OCI-LY1 (cell line): Measurements from ENCODE around the gene RSPH1.

Source experiments
- H2AFZ ChIP-seq: fragments of 200-600 bp; sonication (generic), shearing (Covaris generic); 2 replicates; pipeline ENCODE4 v1.6.0; 2014; ENCODE audit warnings: antibody characterized with exemption, mild to moderate bottlenecking, low read length
- H3F3A ChIP-seq: fragments of 200-600 bp; sonication (generic), shearing (Covaris generic); 2 replicates; pipeline ENCODE4 v1.6.0; 2014; ENCODE audit warnings: mild to moderate bottlenecking, antibody characterized with exemption, low read length, moderate library complexity; ENCODE audit not compliant: insufficient read depth
- H3K27ac ChIP-seq: fragments of 200-600 bp; sonication (generic); 2 replicates; pipeline ENCODE4 v1.5.1; 2014; ENCODE audit warnings: low read length, mixed run types, mild to moderate bottlenecking, low read depth; ENCODE audit not compliant: poor library complexity, severe bottlenecking
- H3K27me3 ChIP-seq: fragments of 200-600 bp; sonication (generic); 2 replicates; pipeline ENCODE4 v1.6.0; 2014; ENCODE audit warnings: antibody characterized with exemption, mild to moderate bottlenecking, low read length, moderate library complexity; ENCODE audit not compliant: insufficient read depth
- H3K36me3 ChIP-seq: fragments of 200-600 bp; sonication (generic); 2 replicates; pipeline ENCODE4 v1.6.1; 2014; ENCODE audit warnings: mild to moderate bottlenecking, antibody characterized with exemption, low read length, moderate library complexity, mixed read lengths; ENCODE audit not compliant: insufficient read depth
- H3K4me1 ChIP-seq: fragments of 200-600 bp; sonication (generic); 2 replicates; pipeline ENCODE4 v1.5.1; 2014; ENCODE audit warnings: mild to moderate bottlenecking, low read length, moderate library complexity; ENCODE audit not compliant: insufficient read depth, severe bottlenecking
- H3K4me2 ChIP-seq: fragments of 200-600 bp; sonication (generic), shearing (Covaris generic); 2 replicates; pipeline ENCODE4 v1.6.1; 2014; ENCODE audit warnings: low read length
- H3K4me3 ChIP-seq: fragments of 200-600 bp; sonication (generic); 2 replicates; pipeline ENCODE4 v1.5.1; 2014; ENCODE audit warnings: low read length, low read depth, mild to moderate bottlenecking, mixed read lengths; ENCODE audit not compliant: poor library complexity, severe bottlenecking
- H3K79me2 ChIP-seq: fragments of 200-600 bp; shearing (Covaris generic); 2 replicates; pipeline ENCODE4 v1.6.1; 2016; ENCODE audit warnings: mixed run types, low read length, mixed read lengths; ENCODE audit not compliant: insufficient read depth
- H3K9ac ChIP-seq: fragments of 200-600 bp; sonication (generic), shearing (Covaris generic); 2 replicates; pipeline ENCODE4 v1.6.1; 2014; ENCODE audit warnings: mild to moderate bottlenecking, low read length, mixed read lengths
- H3K9me2 ChIP-seq: fragments of 200-600 bp; sonication (generic), shearing (Covaris generic); 2 replicates; pipeline ENCODE4 v1.6.1; 2014; ENCODE audit warnings: low read depth, mild to moderate bottlenecking, low read length, mixed read lengths
- H3K9me3 ChIP-seq: fragments of 200-600 bp; shearing (Covaris generic); 2 replicates; pipeline ENCODE4 v1.6.1; 2014; ENCODE audit warnings: low read length, mixed read lengths
- H4K20me1 ChIP-seq: fragments of 200-600 bp; sonication (generic), shearing (Covaris generic); 2 replicates; pipeline ENCODE4 v1.6.0; 2016; ENCODE audit warnings: mild to moderate bottlenecking, low read length; ENCODE audit not compliant: insufficient read depth
- CTCF ChIP-seq: fragments of 200-600 bp; sonication (generic), shearing (Covaris generic); IDR thresholded peaks from 2 replicates; pipeline ENCODE4 v1.5.1; 2017; ENCODE audit warnings: mild to moderate bottlenecking, antibody characterized with exemption, low read length, moderate library complexity, mixed read lengths
- EZH2 ChIP-seq: fragments of 200-600 bp; sonication (generic), shearing (Covaris generic); IDR thresholded peaks from 2 replicates; pipeline ENCODE4 v1.8.0; 2017; ENCODE audit warnings: borderline replicate concordance, mixed run types, mild to moderate bottlenecking, antibody characterized with exemption, low read length, moderate library complexity, mixed read lengths

The RSPH1 gene

GRCh38 chr21:42431196-42431595 lies 64.8 kb downstream of the RSPH1 start:
- Histone ChIP-seq H3K79me2 (no peaks in the 10 kb centered on the region), H3K4me3 (no peak overlapping the region), H3F3A (no peaks in the 10 kb centered on the region), H3K9me3 (peaks cover 7% of the 10 kb centered on the region), H4K20me1 (no peaks in the 10 kb centered on the region), H3K4me2 (no peak overlapping the region), H3K27me3 (peaks cover 17% of the 10 kb centered on the region; the same call in 1 of the 2 replicates), H2AFZ (no peak overlapping the region), H3K9me2 (no peaks in the 10 kb centered on the region), H3K27ac (no peak overlapping the region), H3K36me3 (no peaks in the 10 kb centered on the region), H3K9ac (no peak overlapping the region), H3K4me1 (no peaks in the 10 kb centered on the region)
- TF ChIP-seq CTCF: no peak
- TF ChIP-seq EZH2: no peak

GRCh38 chr21:42430521-42430920 lies 65.5 kb downstream of the RSPH1 start:
- Histone ChIP-seq H3K9me3 (peaks cover 7% of the 10 kb centered on the region), H3K9me2 (no peaks in the 10 kb centered on the region), H3K4me1 (no peaks in the 10 kb centered on the region), H3K4me3 (no peak overlapping the region), H3K79me2 (no peaks in the 10 kb centered on the region), H3K27ac (no peak overlapping the region), H3K27me3 (peaks cover 17% of the 10 kb centered on the region; the same call in 1 of the 2 replicates), H3K9ac (no peak overlapping the region), H4K20me1 (no peaks in the 10 kb centered on the region), H3K4me2 (no peak overlapping the region), H3F3A (no peaks in the 10 kb centered on the region), H2AFZ (no peak overlapping the region), H3K36me3 (no peaks in the 10 kb centered on the region)
- TF ChIP-seq EZH2 (no peak), CTCF (no peak)

- no peaks in the 10 kb centered on the region for H3K79me2 ChIP-seq
- H3K4me1 ChIP-seq: no peaks in the 10 kb centered on the region
- H3K4me3 ChIP-seq: no peak overlapping the region
- peaks cover 7% of the 10 kb centered on the region for H3K9me3 ChIP-seq
- no peaks in the 10 kb centered on the region for H3K36me3 ChIP-seq
- H3K27ac ChIP-seq: no peak overlapping the region
- H2AFZ ChIP-seq: no peak overlapping the region
- peaks cover 13% of the 10 kb centered on the region; the same call in 1 of the 2 replicates for H3K27me3 ChIP-seq
- H3K9me2 ChIP-seq: no peaks in the 10 kb centered on the region
- H3F3A ChIP-seq: no peaks in the 10 kb centered on the region
- TF ChIP-seq EZH2 (no peak), CTCF (no peak)
- no peak overlapping the region for H3K9ac ChIP-seq
- no peaks in the 10 kb centered on the region for H4K20me1 ChIP-seq
- no peak overlapping the region for H3K4me2 ChIP-seq
Measured at GRCh38 chr21:42429856-42430255, 66.2 kb downstream of the RSPH1 start.
